Kidney (tissue), 14 donors: ENCODE measurements around the gene EIF4G1. TPM values are rescaled to one million over a fixed set of nuclear protein-coding genes. Genes with fewer than 3 reads are reported as not detected.

Source experiments
- DNase-seq, 5 donors: peaks; one replicate each; pipeline ENCODE4 v3.0.0-alpha.2; 2013 to 2020
- FAIRE-seq: peaks from 2 replicates; lab custom pipeline; 2012; peaks lifted over from hg19 to GRCh38; lab: Jason Lieb, UNC
- H3K27ac ChIP-seq, 2 donors: one replicate each; pipeline ENCODE4 v1.7.0; 2013; ENCODE audit warnings: low read depth in 2 of 2, low read length in 2 of 2, inconsistent platforms in 1 of 2
- H3K27me3 ChIP-seq: one replicate; pipeline ENCODE4 v1.7.1; 2013; ENCODE audit warnings: low read length, inconsistent platforms; ENCODE audit not compliant: control insufficient read depth, insufficient read depth
- H3K36me3 ChIP-seq, 3 donors: one replicate each; pipeline versions ENCODE4 v1.7.0 to v1.7.1; 2013; ENCODE audit warnings: low read length in 3 of 3, control low read depth in 1 of 3, inconsistent platforms in 1 of 3; ENCODE audit not compliant: insufficient read depth in 3 of 3, control insufficient read depth in 2 of 3
- H3K4me1 ChIP-seq, 3 donors: one replicate each; pipeline versions ENCODE4 v1.7.0 to v1.7.1; 2013; ENCODE audit warnings: low read length in 3 of 3, inconsistent platforms in 1 of 3, low read depth in 1 of 3; ENCODE audit not compliant: control insufficient read depth in 2 of 3, insufficient read depth in 2 of 3
- H3K4me3 ChIP-seq, 3 donors: one replicate each; pipeline versions ENCODE4 v1.7.0 to v1.8.1; 2013; ENCODE audit warnings: low read length in 3 of 3, control low read depth in 1 of 3, inconsistent platforms in 1 of 3
- H3K9ac ChIP-seq, 3 donors: one replicate each; pipeline versions ENCODE4 v1.7.0 to v1.7.1; 2013; ENCODE audit warnings: low read length in 3 of 3, control low read depth in 1 of 3, inconsistent platforms in 1 of 3
- H3K9me3 ChIP-seq, 3 donors: one replicate each; pipeline versions ENCODE4 v1.7.0 to v1.7.1; 2013; ENCODE audit warnings: low read length in 3 of 3, control low read depth in 1 of 3, inconsistent platforms in 1 of 3; ENCODE audit not compliant: control insufficient read depth in 2 of 3, insufficient read depth in 1 of 3
- intact Hi-C: fragments of 100-400 bp; cut with DNase I; formaldehyde crosslinking; loops from one replicate; pipeline ENCODE4 v1.11.1; 2022
- polyA plus RNA-seq: library from polyadenylated mRNA; stranded (reverse); fragments of 350-450 nt; fragmentation: Illumina TruSeq; extraction: RNeasy Lipid Tissue Mini Kit (QIAGEN cat#74804); gene quantifications from one replicate; pipeline ENCODE4 v1.2.3, GENCODE V29; 2014; ENCODE audit warnings: low read depth, low replicate concordance; ENCODE audit not compliant: insufficient read depth
- total RNA-seq: library from RNA; stranded (reverse); fragmentation: NEBNext Ultra II Directional; extraction: Animal tissue kit (Norgen Biotek cat#: 25700); gene quantifications from one replicate; pipeline ENCODE4 v1.2.1, GENCODE V29; 2021
- TF ChIP-seq, protein P1 (sequence below): IDR thresholded peaks from 3 replicates; pipeline ENCODE4 v1.5.1; 2012; ENCODE audit warnings: mild to moderate bottlenecking, moderate library complexity, borderline replicate concordance; ENCODE audit not compliant: insufficient read depth; ENCODE audit errors: extremely low read depth
- donor health status: control.
- donor health status: control.
- donor health status: control.
- donor health status: control.
- donor health status: control.
- donor health status: DM: yes; HTN: yes; CAD: no.
- donor health status: Normal renal cell carcinoma (clear cell type).

EIF4G1 gene
- total and polyA plus RNA-seq, 2 donors from 2014 or later, result 118 to 327 TPM

DNA sequence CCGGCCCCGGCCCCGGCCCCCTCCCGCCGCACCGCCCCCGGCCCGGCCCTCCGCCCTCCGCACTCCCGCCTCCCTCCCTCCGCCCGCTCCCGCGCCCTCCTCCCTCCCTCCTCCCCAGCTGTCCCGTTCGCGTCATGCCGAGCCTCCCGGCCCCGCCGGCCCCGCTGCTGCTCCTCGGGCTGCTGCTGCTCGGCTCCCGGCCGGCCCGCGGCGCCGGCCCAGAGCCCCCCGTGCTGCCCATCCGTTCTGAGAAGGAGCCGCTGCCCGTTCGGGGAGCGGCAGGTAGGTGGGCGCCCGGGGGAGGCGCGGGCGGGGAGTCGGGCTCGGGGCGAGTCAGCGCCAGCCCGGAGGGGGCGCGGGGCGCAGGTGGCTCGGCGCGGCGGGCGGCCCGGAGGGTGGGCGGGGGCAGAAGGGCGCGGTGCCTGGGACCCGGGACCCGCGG lies 65.8 kb downstream of the EIF4G1 start:
- H3K9ac ChIP-seq, result no peak overlapping the region
- H3K4me3 ChIP-seq, result peak overlapping the region in 1 of 3 donors; percentile 49
- intact Hi-C loops, result no loop called here
- TF ChIP-seq, protein P1, sequence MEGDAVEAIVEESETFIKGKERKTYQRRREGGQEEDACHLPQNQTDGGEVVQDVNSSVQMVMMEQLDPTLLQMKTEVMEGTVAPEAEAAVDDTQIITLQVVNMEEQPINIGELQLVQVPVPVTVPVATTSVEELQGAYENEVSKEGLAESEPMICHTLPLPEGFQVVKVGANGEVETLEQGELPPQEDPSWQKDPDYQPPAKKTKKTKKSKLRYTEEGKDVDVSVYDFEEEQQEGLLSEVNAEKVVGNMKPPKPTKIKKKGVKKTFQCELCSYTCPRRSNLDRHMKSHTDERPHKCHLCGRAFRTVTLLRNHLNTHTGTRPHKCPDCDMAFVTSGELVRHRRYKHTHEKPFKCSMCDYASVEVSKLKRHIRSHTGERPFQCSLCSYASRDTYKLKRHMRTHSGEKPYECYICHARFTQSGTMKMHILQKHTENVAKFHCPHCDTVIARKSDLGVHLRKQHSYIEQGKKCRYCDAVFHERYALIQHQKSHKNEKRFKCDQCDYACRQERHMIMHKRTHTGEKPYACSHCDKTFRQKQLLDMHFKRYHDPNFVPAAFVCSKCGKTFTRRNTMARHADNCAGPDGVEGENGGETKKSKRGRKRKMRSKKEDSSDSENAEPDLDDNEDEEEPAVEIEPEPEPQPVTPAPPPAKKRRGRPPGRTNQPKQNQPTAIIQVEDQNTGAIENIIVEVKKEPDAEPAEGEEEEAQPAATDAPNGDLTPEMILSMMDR, result no peak
- no peak overlapping the region for H3K27ac ChIP-seq
- H3K9me3 ChIP-seq, result no peaks in the 10 kb centered on the region
- peaks cover 2 to 24% (median 4%) of the 10 kb centered on the region in 3 donors for H3K4me1 ChIP-seq
- no peaks in the 10 kb centered on the region for H3K36me3 ChIP-seq
- H3K27me3 ChIP-seq, result peaks cover 4% of the 10 kb centered on the region
- DNase-seq, result peak; percentile 72 to 93 (median 85)
- FAIRE-seq, result no peak

DNA sequence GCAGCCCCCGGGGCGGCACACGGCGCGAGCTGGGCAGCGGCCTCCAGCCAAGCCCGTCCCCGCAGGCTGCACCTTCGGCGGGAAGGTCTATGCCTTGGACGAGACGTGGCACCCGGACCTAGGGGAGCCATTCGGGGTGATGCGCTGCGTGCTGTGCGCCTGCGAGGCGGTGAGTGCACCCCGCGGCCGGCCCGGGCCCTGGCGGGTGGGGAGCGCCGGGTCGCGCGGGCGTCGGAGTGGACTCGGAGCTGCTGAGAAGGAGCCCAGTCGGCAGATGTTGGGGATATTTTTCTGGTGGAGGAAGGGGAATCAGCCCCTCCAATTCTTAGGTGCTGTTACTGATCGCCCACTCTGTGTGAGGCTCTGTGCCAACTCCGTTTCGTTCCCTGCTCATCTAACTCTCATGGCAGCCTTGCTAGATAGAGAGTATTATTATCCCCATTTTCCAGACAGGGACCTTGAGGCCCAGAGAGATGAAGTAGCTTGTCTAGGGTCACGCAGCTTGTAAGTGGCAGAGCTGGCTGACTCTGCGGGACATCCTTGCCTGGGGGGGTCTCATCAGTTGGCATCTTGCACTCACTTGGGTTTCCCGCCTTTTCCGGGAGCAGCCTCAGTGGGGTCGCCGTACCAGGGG lies 66.3 kb downstream of the EIF4G1 start:
- H3K36me3 ChIP-seq, result no peaks in the 10 kb centered on the region
- peak in 2 of 5 donors; percentile 23 to 75 for DNase-seq
- peak overlapping the region in 1 of 3 donors; percentile 31 for H3K9ac ChIP-seq
- H3K9me3 ChIP-seq, result no peaks in the 10 kb centered on the region
- H3K27ac ChIP-seq, result no peak overlapping the region
- intact Hi-C loops, result no loop called here
- no peak for FAIRE-seq
- peaks cover 4% of the 10 kb centered on the region for H3K27me3 ChIP-seq
- peak overlapping the region; percentile 31 to 60 (median 49) for H3K4me3 ChIP-seq
- TF ChIP-seq, protein P1, result no peak
- peaks cover 2 to 24% (median 4%) of the 10 kb centered on the region in 3 donors for H3K4me1 ChIP-seq

DNA sequence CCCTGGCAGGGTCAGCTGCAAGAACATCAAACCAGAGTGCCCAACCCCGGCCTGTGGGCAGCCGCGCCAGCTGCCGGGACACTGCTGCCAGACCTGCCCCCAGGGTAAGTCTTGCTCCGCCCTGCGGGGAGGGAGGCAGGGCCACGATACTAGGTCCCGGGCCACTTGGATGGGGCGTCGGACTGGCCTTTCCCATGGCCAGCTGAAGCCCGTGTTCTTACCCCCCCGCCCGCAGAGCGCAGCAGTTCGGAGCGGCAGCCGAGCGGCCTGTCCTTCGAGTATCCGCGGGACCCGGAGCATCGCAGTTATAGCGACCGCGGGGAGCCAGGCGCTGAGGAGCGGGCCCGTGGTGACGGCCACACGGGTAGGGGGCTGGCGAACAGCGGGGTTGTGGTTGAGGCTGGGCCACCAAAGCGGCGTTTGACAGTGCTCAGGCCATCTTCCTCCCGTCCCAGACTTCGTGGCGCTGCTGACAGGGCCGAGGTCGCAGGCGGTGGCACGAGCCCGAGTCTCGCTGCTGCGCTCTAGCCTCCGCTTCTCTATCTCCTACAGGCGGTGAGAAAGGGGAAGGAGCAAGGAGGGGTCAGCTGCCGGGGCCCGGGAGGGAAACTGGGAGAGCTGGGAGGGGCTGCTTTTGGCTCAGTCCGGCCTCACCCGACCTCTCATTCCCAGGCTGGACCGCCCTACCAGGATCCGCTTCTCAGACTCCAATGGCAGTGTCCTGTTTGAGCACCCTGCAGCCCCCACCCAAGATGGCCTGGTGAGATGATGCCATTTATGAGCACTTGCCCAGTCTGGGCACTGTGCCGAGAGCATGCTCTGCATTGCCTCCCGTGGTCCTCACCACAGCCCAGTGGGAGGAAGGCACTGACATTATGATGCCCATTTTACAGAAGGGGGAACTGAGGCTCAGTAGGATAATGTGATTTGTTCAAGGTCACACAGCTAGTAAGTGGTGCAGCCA lies 67.1 kb downstream of the EIF4G1 start:
- no peak overlapping the region for H3K27ac ChIP-seq
- no peaks in the 10 kb centered on the region for H3K36me3 ChIP-seq
- H3K9me3 ChIP-seq, result no peaks in the 10 kb centered on the region
- peak overlapping the region in 1 of 3 donors; percentile 49 for H3K4me3 ChIP-seq
- H3K9ac ChIP-seq, result no peak overlapping the region
- intact Hi-C loops, result no loop called here
- no peak for FAIRE-seq
- peak in 4 of 5 donors; percentile 37 to 84 (median 54) for DNase-seq
- TF ChIP-seq, protein P1, result no peak
- peaks cover 4% of the 10 kb centered on the region for H3K27me3 ChIP-seq
- H3K4me1 ChIP-seq, result peaks cover 2 to 24% (median 4%) of the 10 kb centered on the region in 3 donors
